CD4-positive, alpha-beta T cell (primary cell): ENCODE measurements around the gene ORM2. TPM values are rescaled to one million over a fixed set of nuclear protein-coding genes. Genes with fewer than 3 reads are reported as not detected.

ENCODE experiments used
- ATAC-seq: fragments of 200-7000 bp; cut with Tn5 transposase; one replicate; pipeline ENCODE4 v1.10.0; 2022; ENCODE audit warnings: mild to moderate bottlenecking; ENCODE audit not compliant: poor library complexity
- CTCF ChIA-PET: fragments of 350-600 bp; sonication (Branson Sonifier 250); formaldehyde crosslinking; loops from one replicate; lab custom pipeline; 2021; ENCODE audit warnings: antibody characterized with exemption, inconsistent platforms; lab: Charles Lee
- POLR2A ChIA-PET: fragments of 350-600 bp; sonication (Branson Sonifier 250); formaldehyde crosslinking; loops from one replicate; lab custom pipeline; 2021; ENCODE audit warnings: antibody characterized with exemption, inconsistent platforms; lab: Charles Lee
- DNase-seq, 14 experiments: peaks; one replicate each; pipeline ENCODE4 v3.0.0-alpha.2; 2013 to 2020; ENCODE audit warnings: mixed read lengths in 2 of 14
- H3K27ac ChIP-seq, 2 donors: one replicate each; pipeline versions ENCODE4 v1.5.1 to v1.7.0; 2013; ENCODE audit warnings: low read length in 2 of 2, low read depth in 1 of 2, mild to moderate bottlenecking in 1 of 2
- H3K27me3 ChIP-seq, 2 experiments: 1 replicate in 1 of 2; 2 replicates in 1 of 2; pipeline versions ENCODE4 v1.6.1 to v1.7.0; 2013; ENCODE audit warnings: low read length in 2 of 2, control low read depth in 1 of 2, mild to moderate bottlenecking in 1 of 2, moderate library complexity in 1 of 2; ENCODE audit not compliant: insufficient read depth in 2 of 2, control insufficient read depth in 1 of 2
- H3K36me3 ChIP-seq: one replicate; pipeline ENCODE4 v1.6.1; 2013; ENCODE audit warnings: low read length, control low read depth; ENCODE audit not compliant: insufficient read depth
- H3K4me1 ChIP-seq: one replicate; pipeline ENCODE4 v1.6.1; 2013; ENCODE audit warnings: low read length, control low read depth; ENCODE audit not compliant: insufficient read depth
- H3K4me3 ChIP-seq: one replicate; pipeline ENCODE4 v1.5.1; 2013; ENCODE audit warnings: mild to moderate bottlenecking, low read length, moderate library complexity
- H3K9me3 ChIP-seq, 2 experiments: 1 replicate in 1 of 2; 2 replicates in 1 of 2; pipeline versions ENCODE4 v1.6.1 to v1.7.0; 2013; ENCODE audit warnings: low read length in 2 of 2, mild to moderate bottlenecking in 2 of 2, control low read depth in 1 of 2, moderate library complexity in 1 of 2; ENCODE audit not compliant: control insufficient read depth in 1 of 2, insufficient read depth in 1 of 2
- H3K27ac Mint-ChIP-seq: one replicate; pipeline ENCODE4 v1.8.0; 2020; ENCODE audit warnings: mixed read lengths
- H3K27me3 Mint-ChIP-seq: one replicate; pipeline ENCODE4 v1.8.0; 2021; ENCODE audit warnings: mixed read lengths
- H3K36me3 Mint-ChIP-seq: one replicate; pipeline ENCODE4 v1.8.0; 2021; ENCODE audit warnings: low read depth, mixed read lengths
- H3K4me1 Mint-ChIP-seq: one replicate; pipeline ENCODE4 v1.8.0; 2021; ENCODE audit warnings: low read depth, mixed read lengths
- H3K4me3 Mint-ChIP-seq: one replicate; pipeline ENCODE4 v1.8.0; 2020; ENCODE audit warnings: mild to moderate bottlenecking, mixed read lengths
- H3K9me3 Mint-ChIP-seq: one replicate; pipeline ENCODE4 v1.8.0; 2020; ENCODE audit warnings: mixed read lengths
- intact Hi-C, 2 experiments: fragments of 100-400 bp; cut with DNase I in 1 of 2; cut with micrococcal nuclease in 1 of 2; formaldehyde crosslinking; loops; one replicate each; pipeline versions ENCODE4 v1.15.1 to v1.9.0; 2023 to 2025; cut with DNase I, micrococcal nuclease
- total RNA-seq, 174 experiments: library from RNA in 2 of 174; stranded (reverse) in 2 of 174; gene quantifications; one replicate each; pipeline ENCODE4 v1.2.3 and lab custom pipeline; 2021 to 2026
- TF ChIP-seq, protein P1 (sequence below): fragments of 200-600 bp; IDR thresholded peaks from one replicate; pipeline ENCODE4 v1.8.0; 2022; ENCODE audit warnings: antibody characterized with exemption, mild to moderate bottlenecking

The ORM2 gene
- total RNA-seq, 2 experiments from 2014 or later: not detected

DNA sequence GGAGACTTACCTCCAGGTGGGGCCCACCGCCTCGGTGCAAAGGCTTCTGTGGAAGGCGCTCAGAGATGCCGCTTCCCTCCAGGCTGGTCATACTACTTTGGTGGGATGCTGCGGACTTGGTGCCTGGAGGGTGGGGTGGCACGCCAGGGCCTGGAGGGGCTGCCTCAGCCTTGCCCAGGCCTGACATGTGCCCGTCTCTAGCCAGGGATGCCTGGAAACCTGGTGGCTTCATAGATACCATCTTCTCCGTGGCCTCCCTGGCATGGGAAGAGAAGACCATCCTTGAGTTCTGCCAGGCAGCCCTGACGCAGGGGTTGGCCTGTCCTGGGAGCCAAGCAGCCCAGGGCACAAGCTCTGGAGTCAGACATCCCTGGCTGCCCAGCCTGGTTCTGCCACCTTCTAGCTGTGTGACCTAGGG lies 28.3 kb downstream of the ORM2 start:
- H3K27me3 ChIP-seq: no peaks in the 10 kb centered on the region
- DNase-seq (no peak), ATAC-seq (no peak)
- TF ChIP-seq, protein P1, sequence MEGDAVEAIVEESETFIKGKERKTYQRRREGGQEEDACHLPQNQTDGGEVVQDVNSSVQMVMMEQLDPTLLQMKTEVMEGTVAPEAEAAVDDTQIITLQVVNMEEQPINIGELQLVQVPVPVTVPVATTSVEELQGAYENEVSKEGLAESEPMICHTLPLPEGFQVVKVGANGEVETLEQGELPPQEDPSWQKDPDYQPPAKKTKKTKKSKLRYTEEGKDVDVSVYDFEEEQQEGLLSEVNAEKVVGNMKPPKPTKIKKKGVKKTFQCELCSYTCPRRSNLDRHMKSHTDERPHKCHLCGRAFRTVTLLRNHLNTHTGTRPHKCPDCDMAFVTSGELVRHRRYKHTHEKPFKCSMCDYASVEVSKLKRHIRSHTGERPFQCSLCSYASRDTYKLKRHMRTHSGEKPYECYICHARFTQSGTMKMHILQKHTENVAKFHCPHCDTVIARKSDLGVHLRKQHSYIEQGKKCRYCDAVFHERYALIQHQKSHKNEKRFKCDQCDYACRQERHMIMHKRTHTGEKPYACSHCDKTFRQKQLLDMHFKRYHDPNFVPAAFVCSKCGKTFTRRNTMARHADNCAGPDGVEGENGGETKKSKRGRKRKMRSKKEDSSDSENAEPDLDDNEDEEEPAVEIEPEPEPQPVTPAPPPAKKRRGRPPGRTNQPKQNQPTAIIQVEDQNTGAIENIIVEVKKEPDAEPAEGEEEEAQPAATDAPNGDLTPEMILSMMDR: no peak
- Mint-ChIP-seq H3K9me3 (no peaks in the 10 kb centered on the region), H3K4me1 (peaks cover 67% of the 10 kb centered on the region), H3K27ac (peak overlapping the region; percentile 83), H3K4me3 (no peak overlapping the region), H3K27me3 (no peaks in the 10 kb centered on the region), H3K36me3 (peaks cover 97% of the 10 kb centered on the region)
- ChIA-PET CTCF (no interaction called here), POLR2A (interaction anchor here (1.7 kb wide), 1 partner anchor 31 kb away, joined by 7 read pairs; the partner anchor contains the start of gene AKNA)
- no peaks in the 10 kb centered on the region for H3K9me3 ChIP-seq
- peaks cover 50% of the 10 kb centered on the region for H3K4me1 ChIP-seq
- intact Hi-C loops: no loop called here
- H3K27ac ChIP-seq: peak overlapping the region; percentile 42 to 47
- no peak overlapping the region for H3K4me3 ChIP-seq
- peaks cover 88% of the 10 kb centered on the region for H3K36me3 ChIP-seq

DNA sequence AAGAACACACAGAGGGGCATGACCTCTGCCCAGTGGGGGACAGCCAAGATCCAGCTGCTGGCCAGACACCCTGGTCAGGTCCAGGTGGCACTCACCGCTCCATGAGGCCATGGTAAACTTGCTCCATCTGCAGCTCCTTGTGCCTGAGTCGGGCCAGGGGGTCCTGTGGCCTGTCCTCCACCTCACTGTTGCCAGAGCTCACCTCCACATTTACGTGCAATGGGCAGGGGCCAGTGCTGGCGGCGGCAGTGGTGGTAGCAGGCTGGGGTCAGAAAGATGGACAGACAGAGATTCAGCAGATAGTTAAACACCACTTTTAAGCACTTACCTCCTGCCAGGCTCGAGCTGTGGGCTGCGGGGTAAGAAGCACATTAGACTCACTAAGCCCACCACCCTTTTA lies 30.1 kb downstream of the ORM2 start:
- TF ChIP-seq, protein P1: no peak
- Mint-ChIP-seq H3K4me3 (no peak overlapping the region), H3K27ac (peak overlapping the region; percentile 83), H3K9me3 (no peaks in the 10 kb centered on the region), H3K4me1 (peaks cover 77% of the 10 kb centered on the region), H3K27me3 (no peaks in the 10 kb centered on the region), H3K36me3 (peaks cover 100% of the 10 kb centered on the region)
- Histone ChIP-seq H3K27ac (peak overlapping the region in 1 of 2 donors; percentile 62), H3K4me3 (no peak overlapping the region), H3K27me3 (no peaks in the 10 kb centered on the region), H3K9me3 (no peaks in the 10 kb centered on the region), H3K4me1 (peaks cover 68% of the 10 kb centered on the region), H3K36me3 (peaks cover 96% of the 10 kb centered on the region)
- ChIA-PET CTCF (no interaction called here), POLR2A (interaction anchor here (1.3 kb wide), 1 partner anchor 25 kb away, joined by 6 read pairs; no protein-coding TSS in a partner anchor)
- DNase-seq (no peak), ATAC-seq (no peak)
- intact Hi-C loops: loop anchor here in 1 of 2 experiments (5.0 kb wide), 1 partner anchor 38 kb away; no protein-coding TSS in a partner anchor

DNA sequence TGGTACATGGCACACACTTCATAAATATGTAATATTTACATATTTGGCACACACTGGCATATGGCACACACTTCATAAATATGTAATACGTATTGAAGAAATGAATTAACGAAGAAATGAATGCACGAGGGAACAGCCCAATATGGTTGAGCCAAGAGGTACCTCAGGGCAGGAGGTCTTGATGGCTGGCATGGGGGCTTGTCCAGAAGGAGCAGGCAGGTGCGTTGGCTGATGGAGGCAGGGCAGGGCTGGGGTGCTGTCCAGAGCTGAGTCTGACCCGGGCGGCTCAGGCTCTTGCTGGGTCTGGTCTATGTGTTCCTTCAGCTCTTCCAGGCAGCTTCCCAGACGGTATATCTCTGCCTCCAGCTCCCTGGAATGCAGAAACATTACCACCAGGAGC lies 31.9 kb downstream of the ORM2 start:
- H3K27ac Mint-ChIP-seq: peak overlapping the region; percentile 83
- H3K27me3 ChIP-seq: no peaks in the 10 kb centered on the region
- H3K36me3 ChIP-seq: peaks cover 97% of the 10 kb centered on the region
- TF ChIP-seq, protein P1: no peak
- no peaks in the 10 kb centered on the region for H3K9me3 Mint-ChIP-seq
- H3K4me1 Mint-ChIP-seq: peaks cover 86% of the 10 kb centered on the region
- CTCF ChIA-PET: no interaction called here
- H3K4me1 ChIP-seq: peaks cover 78% of the 10 kb centered on the region
- DNase-seq (no peak), ATAC-seq (no peak)
- H3K9me3 ChIP-seq: no peaks in the 10 kb centered on the region
- no peak overlapping the region for H3K4me3 ChIP-seq
- no peaks in the 10 kb centered on the region for H3K27me3 Mint-ChIP-seq
- peak overlapping the region; percentile 49 to 62 for H3K27ac ChIP-seq
- intact Hi-C loops: loop anchor here in 1 of 2 experiments (5.0 kb wide), 1 partner anchor 36 kb away; no protein-coding TSS in a partner anchor
- H3K36me3 Mint-ChIP-seq: peaks cover 100% of the 10 kb centered on the region
- no peak overlapping the region for H3K4me3 Mint-ChIP-seq
- POLR2A ChIA-PET: interaction anchor here (0.6 to 1.5 kb wide), 3 partner anchors 11 to 36 kb away, joined by 3 to 6 read pairs (median 3); no protein-coding TSS in a partner anchor
